Lung (tissue), 12 donors: ENCODE data around the gene NLE1. TPM values are rescaled to one million over a fixed set of nuclear protein-coding genes. Genes with fewer than 3 reads are reported as not detected.
A peak's percentile ranks its signal among the peaks of the same experiment; 100 is the strongest.

Experiments
- ATAC-seq: fragments of 200-7000 bp; cut with Tn5 transposase; one replicate; pipeline ENCODE4 v1.9.1; 2020; ENCODE audit warnings: moderate number of reproducible peaks; ENCODE audit not compliant: insufficient read depth, low FRiP score
- DNase-seq, 3 donors: peaks; one replicate each; pipeline ENCODE4 v3.0.0-alpha.2; 2013 to 2017
- H3K27ac ChIP-seq, 2 donors: one replicate each; pipeline ENCODE4 v1.5.1; 2013; ENCODE audit warnings: mild to moderate bottlenecking in 2 of 2, moderate library complexity in 2 of 2, control low read depth in 1 of 2, inconsistent platforms in 1 of 2, low read depth in 1 of 2, low read length in 1 of 2
- H3K27me3 ChIP-seq, 3 donors: one replicate each; pipeline ENCODE4 v1.5.1; 2013; ENCODE audit warnings: low read length in 2 of 3; ENCODE audit not compliant: control insufficient read depth in 3 of 3, insufficient read depth in 3 of 3
- H3K36me3 ChIP-seq, 4 donors: one replicate each; pipeline ENCODE4 v1.5.1; 2013; ENCODE audit warnings: low read length in 4 of 4, mild to moderate bottlenecking in 1 of 4, moderate library complexity in 1 of 4; ENCODE audit not compliant: control insufficient read depth in 4 of 4, insufficient read depth in 4 of 4
- H3K4me1 ChIP-seq, 5 donors: one replicate each; pipeline ENCODE4 v1.5.1; 2013; ENCODE audit warnings: low read length in 5 of 5, mild to moderate bottlenecking in 2 of 5, moderate library complexity in 1 of 5; ENCODE audit not compliant: control insufficient read depth in 5 of 5, insufficient read depth in 5 of 5
- H3K4me3 ChIP-seq: one replicate; pipeline ENCODE4 v1.5.1; 2013; ENCODE audit warnings: mild to moderate bottlenecking, control low read depth, moderate library complexity
- H3K9ac ChIP-seq, 2 donors: one replicate each; pipeline ENCODE4 v1.5.1; 2013; ENCODE audit warnings: low read length in 2 of 2, control low read depth in 1 of 2; ENCODE audit not compliant: insufficient read depth in 1 of 2
- H3K9me3 ChIP-seq, 4 donors: one replicate each; pipeline ENCODE4 v1.5.1; 2013; ENCODE audit warnings: low read length in 3 of 4, mild to moderate bottlenecking in 1 of 4, moderate library complexity in 1 of 4; ENCODE audit not compliant: control insufficient read depth in 4 of 4, insufficient read depth in 3 of 4
- WGBS, 2 donors: extraction: QIAGEN DNeasy Blood & Tissue Kit; methylation state at CpG; one replicate each; pipeline ENCODE4 v1.1.7; 2013; 5-methylcytosine and 5-hydroxymethylcytosine counted together
- polyA plus RNA-seq, 2 donors: library from polyadenylated mRNA; stranded (reverse); fragments of 200-250 nt; gene quantifications; one replicate each; pipeline ENCODE4 v1.2.1, GENCODE V29; 2013
- total RNA-seq, 2 donors: library from RNA; depleted of rRNA in 1 of 2; stranded (reverse); fragments of >200 nt in 1 of 2; gene quantifications; one replicate each; pipeline ENCODE4 v1.2.1, GENCODE V29; 2014 to 2021
- TF ChIP-seq, protein P1 (sequence below): IDR thresholded peaks from 2 replicates; pipeline ENCODE4 v1.5.1; 2012; ENCODE audit warnings: mild to moderate bottlenecking; ENCODE audit errors: control extremely low read depth, extremely low read depth
- donor health status: control.
- donor health status: control.
- donor health status: Bipolar disorder and iron deficiency.
- donor health status: healthy.
- donor health status: DM: yes; HTN: yes; CAD: no.

Gene NLE1
- total and polyA plus RNA-seq, 4 donors = 6.8 to 15.2 (median 9.2) TPM

- TF ChIP-seq, protein P1, sequence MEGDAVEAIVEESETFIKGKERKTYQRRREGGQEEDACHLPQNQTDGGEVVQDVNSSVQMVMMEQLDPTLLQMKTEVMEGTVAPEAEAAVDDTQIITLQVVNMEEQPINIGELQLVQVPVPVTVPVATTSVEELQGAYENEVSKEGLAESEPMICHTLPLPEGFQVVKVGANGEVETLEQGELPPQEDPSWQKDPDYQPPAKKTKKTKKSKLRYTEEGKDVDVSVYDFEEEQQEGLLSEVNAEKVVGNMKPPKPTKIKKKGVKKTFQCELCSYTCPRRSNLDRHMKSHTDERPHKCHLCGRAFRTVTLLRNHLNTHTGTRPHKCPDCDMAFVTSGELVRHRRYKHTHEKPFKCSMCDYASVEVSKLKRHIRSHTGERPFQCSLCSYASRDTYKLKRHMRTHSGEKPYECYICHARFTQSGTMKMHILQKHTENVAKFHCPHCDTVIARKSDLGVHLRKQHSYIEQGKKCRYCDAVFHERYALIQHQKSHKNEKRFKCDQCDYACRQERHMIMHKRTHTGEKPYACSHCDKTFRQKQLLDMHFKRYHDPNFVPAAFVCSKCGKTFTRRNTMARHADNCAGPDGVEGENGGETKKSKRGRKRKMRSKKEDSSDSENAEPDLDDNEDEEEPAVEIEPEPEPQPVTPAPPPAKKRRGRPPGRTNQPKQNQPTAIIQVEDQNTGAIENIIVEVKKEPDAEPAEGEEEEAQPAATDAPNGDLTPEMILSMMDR = no peak
- Histone ChIP-seq H3K9me3 (no peaks in the 10 kb centered on the region), H3K27me3 (peaks cover 0 to 4% (median 0%) of the 10 kb centered on the region in 3 donors), H3K9ac (no peak overlapping the region), H3K4me1 (peaks cover 0 to 8% (median 0%) of the 10 kb centered on the region in 5 donors), H3K36me3 (no peaks in the 10 kb centered on the region), H3K27ac (no peak overlapping the region), H3K4me3 (no peak overlapping the region)
- DNase-seq (no peak), ATAC-seq (no peak)
- 82 to 93% methylated on average over 5 of the region's 5 CpGs for WGBS, 2 donors
Measured at GRCh38 chr17:35164716-35165115, 22.6 kb upstream of the NLE1 start.

DNA sequence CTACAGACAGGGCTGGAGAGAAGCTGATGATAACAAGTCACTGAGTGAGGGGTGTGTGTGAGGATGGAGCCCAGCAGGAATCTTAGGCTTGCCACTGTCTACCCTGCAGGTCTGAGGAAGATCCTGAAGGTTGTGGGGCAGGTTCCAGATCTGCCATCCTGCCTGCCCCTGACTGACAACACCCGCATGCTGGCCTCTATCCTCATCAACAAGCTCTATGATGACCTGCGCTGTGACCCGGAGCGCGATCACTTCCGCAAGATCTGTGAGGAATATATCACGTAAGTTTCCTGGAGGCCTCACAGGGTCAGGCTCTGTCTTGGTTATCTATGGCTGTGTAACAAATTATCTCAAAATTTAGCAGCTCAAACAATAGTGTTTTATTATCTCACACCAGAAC is 21.8 kb upstream of the NLE1 start:
- ATAC-seq (no peak), DNase-seq (no peak)
- no peak overlapping the region for H3K4me3 ChIP-seq
- peaks cover 0 to 8% (median 0%) of the 10 kb centered on the region in 5 donors for H3K4me1 ChIP-seq
- H3K9ac ChIP-seq = no peak overlapping the region
- 97% methylated on average over 7 of the region's 7 CpGs for WGBS, 2 donors
- H3K27ac ChIP-seq = no peak overlapping the region
- H3K27me3 ChIP-seq = peaks cover 0 to 4% (median 0%) of the 10 kb centered on the region in 3 donors
- H3K9me3 ChIP-seq = no peaks in the 10 kb centered on the region
- no peaks in the 10 kb centered on the region for H3K36me3 ChIP-seq
- TF ChIP-seq, protein P1 = no peak

DNA sequence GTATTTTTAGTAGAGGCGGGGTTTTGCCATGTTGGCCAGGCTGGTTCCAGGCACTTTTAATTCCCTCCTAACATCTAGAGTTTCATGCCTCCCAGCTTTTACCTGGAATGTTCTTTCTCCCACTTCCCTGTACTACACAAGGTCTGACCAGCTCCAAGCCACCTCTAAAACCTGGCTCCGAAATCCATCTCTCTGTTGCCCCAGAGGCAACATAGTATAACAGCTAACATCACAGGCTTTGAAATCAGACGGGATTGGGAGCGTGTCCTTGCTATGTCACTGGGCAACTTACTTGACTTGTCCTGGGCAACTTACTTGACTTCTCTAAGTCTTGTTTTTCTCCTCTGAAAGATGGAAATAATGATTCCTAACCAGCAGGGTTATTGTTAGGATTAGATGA is 20.7 kb upstream of the NLE1 start:
- H3K4me3 ChIP-seq = no peak overlapping the region
- peaks cover 0 to 9% (median 0%) of the 10 kb centered on the region in 3 donors for H3K27me3 ChIP-seq
- WGBS, 2 donors = 92 to 93% methylated on average over 4 of the region's 4 CpGs
- TF ChIP-seq, protein P1 = no peak
- ATAC-seq (no peak), DNase-seq (no peak)
- H3K27ac ChIP-seq = no peak overlapping the region
- no peaks in the 10 kb centered on the region for H3K36me3 ChIP-seq
- no peak overlapping the region for H3K9ac ChIP-seq
- peaks cover 0 to 8% (median 0%) of the 10 kb centered on the region in 5 donors for H3K4me1 ChIP-seq
- H3K9me3 ChIP-seq = no peaks in the 10 kb centered on the region

DNA sequence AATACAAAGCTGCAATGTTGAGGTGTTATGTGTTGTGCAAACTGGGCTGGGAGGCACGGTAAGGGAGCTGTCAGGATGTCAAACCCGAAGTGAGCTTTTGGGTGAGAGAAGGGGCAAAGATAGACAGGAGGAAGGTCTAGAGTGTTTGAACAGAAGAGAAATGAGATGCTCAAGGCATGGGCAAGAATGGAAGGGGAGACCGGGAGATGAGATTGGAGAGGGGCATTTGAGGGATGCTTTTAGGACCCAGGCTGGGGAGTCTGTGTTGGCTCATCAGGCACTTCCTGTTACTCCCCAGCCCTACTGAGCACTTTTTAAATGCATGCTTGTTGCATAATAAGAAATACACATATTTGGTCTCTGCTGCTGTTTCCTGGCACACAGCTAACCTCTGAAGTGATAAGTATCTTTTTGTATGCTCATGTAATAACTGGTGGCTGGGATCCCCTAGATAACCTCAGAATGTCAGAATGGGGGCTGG is 19.2 kb upstream of the NLE1 start:
- Histone ChIP-seq H3K4me1 (peaks cover 0 to 8% (median 0%) of the 10 kb centered on the region in 5 donors), H3K36me3 (no peaks in the 10 kb centered on the region), H3K27me3 (peaks cover 0 to 9% (median 0%) of the 10 kb centered on the region in 3 donors), H3K27ac (no peak overlapping the region), H3K4me3 (no peak overlapping the region), H3K9ac (no peak overlapping the region), H3K9me3 (no peaks in the 10 kb centered on the region)
- DNase-seq = peak; percentile 20 to 80 (median 55)
- ATAC-seq = no peak
- WGBS, 2 donors = 42 to 53% methylated on average over 3 of the region's 3 CpGs
- TF ChIP-seq, protein P1 = no peak
